ENCODE data around the gene CAMTA1. TPM values are rescaled to one million over a fixed set of nuclear protein-coding genes. Genes with fewer than 3 reads are reported as not detected.

Gene CAMTA1
- polyA plus RNA-seq, 1 of the 3 experiments (the other 2 are of a cell fraction) = 63.1 TPM

DNA sequence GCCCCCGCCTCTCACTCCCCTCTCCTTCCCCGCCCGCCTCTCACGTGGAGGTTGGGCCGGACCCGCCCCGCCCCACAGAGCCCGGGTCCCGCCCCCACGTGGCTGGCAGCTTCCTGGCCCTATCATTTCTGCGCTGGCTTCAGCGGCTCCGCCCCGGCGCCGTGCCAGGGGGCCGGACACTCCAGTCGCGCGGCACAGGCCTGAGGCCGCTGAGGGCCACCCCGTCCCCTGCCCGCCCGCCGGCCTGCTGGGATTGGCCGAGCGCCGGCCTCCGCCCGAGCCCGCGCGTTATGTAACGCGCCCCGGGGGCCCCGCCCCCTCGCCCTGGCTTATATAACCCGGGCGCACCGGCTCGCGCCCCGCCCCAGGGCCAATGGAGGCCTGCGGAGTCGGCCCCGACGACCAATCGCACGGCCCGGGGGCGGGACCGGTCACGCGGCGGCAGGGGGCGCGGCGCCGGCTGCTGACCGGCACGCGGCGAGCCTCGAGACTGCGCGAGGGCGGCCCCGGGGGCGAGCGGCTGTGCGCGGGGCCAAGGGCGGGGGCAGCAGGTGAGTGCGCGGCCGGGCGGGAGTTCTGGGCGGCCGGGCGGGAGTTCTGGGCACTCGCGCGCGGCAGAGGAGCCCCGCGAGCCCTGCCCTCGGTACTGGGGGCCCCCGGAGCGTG, 998.7 kb downstream of the CAMTA1 start, which contains the start of gene PER3:
Gene PER3 (plus strand): TSS at position 466 of the 666 bp plus-strand sequence. CDS start 587 bp downstream, outside the sequence.
- H3F3A ChIP-seq (replicated peaks; ENCODE audit: insufficient read depth) = peaks cover 12% of the 10 kb centered on the region
- H3K4me3 ChIP-seq (ENCODE audit: low read depth in 2 of 2, low read length in 1 of 2) = peak within 1 kb of the TSS; percentile 41 to 61
- no peaks in the 10 kb centered on the region for H3K9me2 ChIP-seq
- peaks cover 43 to 45% of the 10 kb centered on the region in 2 experiments for H3K36me3 ChIP-seq (replicated peaks in 1 of 2; ENCODE audit: control insufficient read depth in 1 of 2, insufficient read depth in 2 of 2, low read length in 1 of 2)
- no peaks in the 10 kb centered on the region for H4K20me1 ChIP-seq (ENCODE audit: insufficient read depth)
- peak; percentile 98 for DNase-seq
- CTCF ChIA-PET = interaction anchor here (0.7 to 11.8 kb wide), 3 partner anchors 31 to 120 kb away, joined by 3 to 54 read pairs (median 5); no protein-coding TSS in a partner anchor
- POLR2A ChIA-PET = no interaction called here
- WGBS (ENCODE audit: low lambda C conversion rate) = 0% methylated on average over 4 of the region's 90 CpGs
- peak within 1 kb of the TSS; percentile 84 for H2AFZ ChIP-seq (ENCODE audit: low read depth)
- 0 out of 2 replicates have a peak, but pooled peaks cover 9% of the 10 kb centered on the region for H3K79me2 ChIP-seq (ENCODE audit: insufficient read depth)
- H3K9ac ChIP-seq = peak within 1 kb of the TSS; percentile 79
- no peaks in the 10 kb centered on the region for H3K27me3 ChIP-seq (ENCODE audit: insufficient read depth)
- peak within 1 kb of the TSS; percentile 29 to 82; a peak in 3 of 4 replicates for H3K27ac ChIP-seq (ENCODE audit: low read depth in 2 of 2, low read length in 1 of 2)
- H3K4me2 ChIP-seq = peak within 1 kb of the TSS; percentile 82
- TF ChIP-seq, protein P1, sequence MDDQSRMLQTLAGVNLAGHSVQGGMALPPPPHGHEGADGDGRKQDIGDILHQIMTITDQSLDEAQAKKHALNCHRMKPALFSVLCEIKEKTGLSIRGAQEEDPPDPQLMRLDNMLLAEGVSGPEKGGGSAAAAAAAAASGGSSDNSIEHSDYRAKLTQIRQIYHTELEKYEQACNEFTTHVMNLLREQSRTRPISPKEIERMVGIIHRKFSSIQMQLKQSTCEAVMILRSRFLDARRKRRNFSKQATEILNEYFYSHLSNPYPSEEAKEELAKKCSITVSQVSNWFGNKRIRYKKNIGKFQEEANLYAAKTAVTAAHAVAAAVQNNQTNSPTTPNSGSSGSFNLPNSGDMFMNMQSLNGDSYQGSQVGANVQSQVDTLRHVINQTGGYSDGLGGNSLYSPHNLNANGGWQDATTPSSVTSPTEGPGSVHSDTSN (IDR thresholded peaks at IDR 0.05) = peak; percentile 97
- TF ChIP-seq, protein P2, sequence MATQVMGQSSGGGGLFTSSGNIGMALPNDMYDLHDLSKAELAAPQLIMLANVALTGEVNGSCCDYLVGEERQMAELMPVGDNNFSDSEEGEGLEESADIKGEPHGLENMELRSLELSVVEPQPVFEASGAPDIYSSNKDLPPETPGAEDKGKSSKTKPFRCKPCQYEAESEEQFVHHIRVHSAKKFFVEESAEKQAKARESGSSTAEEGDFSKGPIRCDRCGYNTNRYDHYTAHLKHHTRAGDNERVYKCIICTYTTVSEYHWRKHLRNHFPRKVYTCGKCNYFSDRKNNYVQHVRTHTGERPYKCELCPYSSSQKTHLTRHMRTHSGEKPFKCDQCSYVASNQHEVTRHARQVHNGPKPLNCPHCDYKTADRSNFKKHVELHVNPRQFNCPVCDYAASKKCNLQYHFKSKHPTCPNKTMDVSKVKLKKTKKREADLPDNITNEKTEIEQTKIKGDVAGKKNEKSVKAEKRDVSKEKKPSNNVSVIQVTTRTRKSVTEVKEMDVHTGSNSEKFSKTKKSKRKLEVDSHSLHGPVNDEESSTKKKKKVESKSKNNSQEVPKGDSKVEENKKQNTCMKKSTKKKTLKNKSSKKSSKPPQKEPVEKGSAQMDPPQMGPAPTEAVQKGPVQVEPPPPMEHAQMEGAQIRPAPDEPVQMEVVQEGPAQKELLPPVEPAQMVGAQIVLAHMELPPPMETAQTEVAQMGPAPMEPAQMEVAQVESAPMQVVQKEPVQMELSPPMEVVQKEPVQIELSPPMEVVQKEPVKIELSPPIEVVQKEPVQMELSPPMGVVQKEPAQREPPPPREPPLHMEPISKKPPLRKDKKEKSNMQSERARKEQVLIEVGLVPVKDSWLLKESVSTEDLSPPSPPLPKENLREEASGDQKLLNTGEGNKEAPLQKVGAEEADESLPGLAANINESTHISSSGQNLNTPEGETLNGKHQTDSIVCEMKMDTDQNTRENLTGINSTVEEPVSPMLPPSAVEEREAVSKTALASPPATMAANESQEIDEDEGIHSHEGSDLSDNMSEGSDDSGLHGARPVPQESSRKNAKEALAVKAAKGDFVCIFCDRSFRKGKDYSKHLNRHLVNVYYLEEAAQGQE (IDR thresholded peaks at IDR 0.05; ENCODE audit: low read depth, low read length) = no peak
- TF ChIP-seq, protein P3, sequence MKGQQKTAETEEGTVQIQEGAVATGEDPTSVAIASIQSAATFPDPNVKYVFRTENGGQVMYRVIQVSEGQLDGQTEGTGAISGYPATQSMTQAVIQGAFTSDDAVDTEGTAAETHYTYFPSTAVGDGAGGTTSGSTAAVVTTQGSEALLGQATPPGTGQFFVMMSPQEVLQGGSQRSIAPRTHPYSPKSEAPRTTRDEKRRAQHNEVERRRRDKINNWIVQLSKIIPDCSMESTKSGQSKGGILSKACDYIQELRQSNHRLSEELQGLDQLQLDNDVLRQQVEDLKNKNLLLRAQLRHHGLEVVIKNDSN (IDR thresholded peaks at IDR 0.05; ENCODE audit: borderline replicate concordance, low read depth) = peak; percentile 40; the same call in 1 of the 2 replicates
- TF ChIP-seq NRF1 (IDR thresholded peaks at IDR 0.05; ENCODE audit: low read depth, low read length) (peak; percentile 44; the same call in 1 of the 2 replicates), RFX5 (IDR thresholded peaks at IDR 0.05; ENCODE audit: low read length) (peak; percentile 79), YY1 (IDR thresholded peaks at IDR 0.05; ENCODE audit: low read depth) (no peak), MXI1 (IDR thresholded peaks at IDR 0.05; ENCODE audit: low read depth, low read length) (no peak; the same call in 1 of the 2 replicates), FOXJ3 (CRISPR knock-in tag; IDR thresholded peaks at IDR 0.05) (no peak), TEAD4 (IDR thresholded peaks at IDR 0.05; ENCODE audit: borderline replicate concordance, insufficient read depth) (no peak)
- H3K4me1 ChIP-seq (ENCODE audit: control insufficient read depth in 1 of 2, insufficient read depth in 2 of 2, low read depth in 1 of 2, low read length in 1 of 2) = peaks cover 0 to 6% of the 10 kb centered on the region in 2 experiments; a peak in 1 of 4 replicates
- no peaks in the 10 kb centered on the region; the same call in 1 of the 2 replicates for H3K9me3 ChIP-seq
